GM23338 (cell line): Measurements from ENCODE around the gene PGLYRP1. TPM values are rescaled to one million over a fixed set of nuclear protein-coding genes. Genes with fewer than 3 reads are reported as not detected.

Experiments used
- ATAC-seq: fragments of 200-7000 bp; cut with Tn5 transposase; 3 replicates; pipeline ENCODE4 v1.9.1; 2020
- DNase-seq: peaks from one replicate; pipeline ENCODE4 v3.0.0-alpha.2; 2015; ENCODE audit warnings: low spot score
- H2AFZ ChIP-seq: fragments of 200-600 bp; sonication (generic); 2 replicates; pipeline ENCODE4 v1.8.0; 2016; ENCODE audit warnings: antibody characterized with exemption, mild to moderate bottlenecking, moderate library complexity
- H3F3A ChIP-seq: fragments of 200-600 bp; sonication (generic); replicated peaks from 2 replicates; pipeline ENCODE4 v1.8.0; 2017; ENCODE audit warnings: antibody characterized with exemption, mixed run types, low read depth
- H3K27ac ChIP-seq: fragments of 200-600 bp; sonication (generic); 2 replicates; pipeline ENCODE4 v1.6.1; 2016; ENCODE audit warnings: low read depth
- H3K27me3 ChIP-seq: fragments of 200-600 bp; sonication (generic); 2 replicates; pipeline ENCODE4 v1.8.0; 2016; ENCODE audit warnings: mild to moderate bottlenecking, mixed run types, moderate library complexity; ENCODE audit not compliant: insufficient read depth
- H3K36me3 ChIP-seq: fragments of 200-600 bp; sonication (generic); 2 replicates; pipeline ENCODE4 v1.8.0; 2016; ENCODE audit warnings: mild to moderate bottlenecking; ENCODE audit not compliant: insufficient read depth
- H3K4me1 ChIP-seq: fragments of 200-600 bp; sonication (generic); 2 replicates; pipeline ENCODE4 v1.8.0; 2016; ENCODE audit warnings: mild to moderate bottlenecking, moderate library complexity; ENCODE audit not compliant: insufficient read depth
- H3K4me2 ChIP-seq: fragments of 200-600 bp; sonication (generic); 2 replicates; pipeline ENCODE4 v1.7.1; 2017; ENCODE audit warnings: mixed run types
- H3K4me3 ChIP-seq: fragments of 200-600 bp; sonication (generic); 2 replicates; pipeline ENCODE4 v1.6.1; 2016; ENCODE audit warnings: mixed run types
- H3K79me2 ChIP-seq: fragments of 200-600 bp; sonication (generic); replicated peaks from 2 replicates; pipeline ENCODE4 v1.8.0; 2017; ENCODE audit warnings: mild to moderate bottlenecking; ENCODE audit not compliant: insufficient read depth
- H3K9me2 ChIP-seq: fragments of 200-600 bp; sonication (generic); 2 replicates; pipeline ENCODE4 v1.8.0; 2017; ENCODE audit not compliant: insufficient read depth
- H4K20me1 ChIP-seq: fragments of 200-600 bp; sonication (generic); replicated peaks from 2 replicates; pipeline ENCODE4 v1.8.0; 2017; ENCODE audit warnings: mild to moderate bottlenecking; ENCODE audit not compliant: insufficient read depth
- H3K27ac Mint-ChIP-seq: 2 replicates; pipeline ENCODE4 v1.8.0; 2020; ENCODE audit warnings: inconsistent platforms, mild to moderate bottlenecking, moderate library complexity, mixed read lengths
- H3K27me3 Mint-ChIP-seq: 3 replicates; pipeline ENCODE4 v1.8.0; 2022; ENCODE audit warnings: low read depth, mild to moderate bottlenecking, moderate library complexity, mixed read lengths, inconsistent platforms; ENCODE audit not compliant: insufficient read depth, poor library complexity
- H3K36me3 Mint-ChIP-seq: 3 replicates; pipeline ENCODE4 v1.8.0; 2021; ENCODE audit warnings: low read depth, mild to moderate bottlenecking, inconsistent platforms, moderate library complexity, mixed read lengths
- H3K4me1 Mint-ChIP-seq: 3 replicates; pipeline ENCODE4 v1.8.0; 2020; ENCODE audit warnings: mild to moderate bottlenecking, inconsistent platforms, mixed read lengths
- H3K4me3 Mint-ChIP-seq: 3 replicates; pipeline ENCODE4 v1.8.0; 2021; ENCODE audit warnings: moderate library complexity, mild to moderate bottlenecking, inconsistent platforms, mixed read lengths
- H3K9me3 Mint-ChIP-seq: 3 replicates; pipeline ENCODE4 v1.8.0; 2020; ENCODE audit warnings: moderate library complexity, mild to moderate bottlenecking, inconsistent platforms, mixed read lengths
- CREB1 ChIP-seq: fragments of 250-450 bp; sonication (Bioruptor Pico); IDR thresholded peaks from 2 replicates; pipeline ENCODE4 v1.5.0; 2020; ENCODE audit warnings: low read depth, mild to moderate bottlenecking, moderate library complexity
- CTCF ChIP-seq, 2 experiments: fragments of 200-600 bp in 1 of 2; sonication (generic) in 1 of 2; conservative IDR thresholded peaks; 2 replicates each; pipeline versions ENCODE4 v1.5.1 to v1.6.1; 2016 to 2017; ENCODE audit warnings: antibody characterized with exemption in 2 of 2, low read depth in 2 of 2, mild to moderate bottlenecking in 2 of 2, moderate library complexity in 1 of 2
- EZH2 ChIP-seq: fragments of 200-600 bp; sonication (generic); IDR thresholded peaks from one replicate; pipeline ENCODE4 v1.8.0; 2017; ENCODE audit warnings: antibody characterized with exemption, mild to moderate bottlenecking, low read depth; ENCODE audit not compliant: unreplicated experiment
- EZH2phosphoT487 ChIP-seq: fragments of 200-600 bp; sonication (generic); IDR thresholded peaks from one replicate; pipeline ENCODE4 v1.8.1; 2018; ENCODE audit warnings: antibody characterized with exemption; ENCODE audit not compliant: unreplicated experiment
- JUNB ChIP-seq: IDR thresholded peaks from one replicate; pipeline ENCODE4 v1.6.1; 2016; ENCODE audit warnings: antibody characterized with exemption; ENCODE audit not compliant: unreplicated experiment
- NANOG ChIP-seq: IDR thresholded peaks from 2 replicates; pipeline ENCODE4 v1.6.1; 2016; ENCODE audit warnings: antibody characterized with exemption, borderline replicate concordance
- POLR2AphosphoS5 ChIP-seq: IDR thresholded peaks from 2 replicates; pipeline ENCODE4 v1.6.1; 2016; ENCODE audit warnings: antibody characterized with exemption, low read depth
- STAT1 ChIP-seq: IDR thresholded peaks from one replicate; pipeline ENCODE4 v1.6.1; 2016; ENCODE audit warnings: antibody characterized with exemption; ENCODE audit not compliant: unreplicated experiment
- ZNF114 ChIP-seq: fragments of 250-450 bp; sonication (Bioruptor Pico); IDR thresholded peaks from 2 replicates; pipeline ENCODE4 v1.5.0; 2020; ENCODE audit warnings: mild to moderate bottlenecking, moderate library complexity
- ZNF331 ChIP-seq: fragments of 250-450 bp; sonication (Bioruptor Pico); IDR thresholded peaks from 2 replicates; pipeline ENCODE4 v1.5.0; 2020; ENCODE audit warnings: low read depth, mild to moderate bottlenecking, moderate library complexity
- polyA plus RNA-seq: library from polyadenylated mRNA; unstranded; fragments of >200 nt; fragmentation: Nextera tagmentation; extraction: Ambion mirVana; gene quantifications from 2 replicates; pipeline ENCODE4 v1.2.1, GENCODE V29; 2016
- total RNA-seq: library from RNA; depleted of rRNA; stranded (reverse); fragments of >200 nt; shearing (Covaris generic); gene quantifications from 2 replicates; pipeline ENCODE4 v1.2.3, GENCODE V29; 2014
- TF ChIP-seq, protein P1 (sequence below): fragments of 250-450 bp; sonication (Bioruptor Pico); IDR thresholded peaks from 2 replicates; pipeline ENCODE4 v1.5.0; 2020; ENCODE audit warnings: mild to moderate bottlenecking, moderate library complexity
- TF ChIP-seq, protein P2 (sequence below): IDR thresholded peaks from one replicate; pipeline ENCODE4 v1.6.1; 2018; ENCODE audit warnings: antibody characterized with exemption; ENCODE audit not compliant: unreplicated experiment
- TF ChIP-seq, protein P3 (sequence below): IDR thresholded peaks from 2 replicates; pipeline ENCODE4 v1.6.1; 2016; ENCODE audit warnings: antibody characterized with exemption

Gene PGLYRP1
- total and polyA plus RNA-seq, 2 experiments from 2014 or later = not detected

GRCh38 chr19:46035986-46036743 lies 13.3 kb upstream of the PGLYRP1 start:
- no peaks in the 10 kb centered on the region for H3K79me2 ChIP-seq

More at GRCh38 chr19:46035986-46036743, 13.3 kb upstream of the PGLYRP1 start:
- Mint-ChIP-seq H3K36me3 (peaks cover 7% of the 10 kb centered on the region; the same call in 1 of the 3 replicates), H3K27ac (no peak overlapping the region), H3K9me3 (peaks cover 21% of the 10 kb centered on the region), H3K27me3 (peaks cover 5% of the 10 kb centered on the region), H3K4me1 (no peaks in the 10 kb centered on the region), H3K4me3 (no peak overlapping the region)
- no peak for DNase-seq
- Histone ChIP-seq H3K27me3 (0 out of 2 replicates have a peak, but pooled peaks cover 7% of the 10 kb centered on the region), H4K20me1 (no peaks in the 10 kb centered on the region), H3K4me3 (no peak overlapping the region), H3F3A (no peaks in the 10 kb centered on the region), H3K4me1 (no peaks in the 10 kb centered on the region), H2AFZ (no peak overlapping the region), H3K36me3 (no peaks in the 10 kb centered on the region), H3K9me2 (no peaks in the 10 kb centered on the region), H3K4me2 (no peak overlapping the region), H3K27ac (no peak overlapping the region)
- TF ChIP-seq ZNF114 (CRISPR knock-in tag) (no peak), CREB1 (CRISPR knock-in tag) (no peak), EZH2phosphoT487 (no peak), CTCF (conservative IDR thresholded peaks at IDR 0.05; ENCODE audit: low read depth in 2 of 2) (no peak), STAT1 (no peak), POLR2AphosphoS5 (no peak), JUNB (no peak), ZNF331 (CRISPR knock-in tag) (no peak), NANOG (no peak), EZH2 (no peak)
- TF ChIP-seq, protein P1, sequence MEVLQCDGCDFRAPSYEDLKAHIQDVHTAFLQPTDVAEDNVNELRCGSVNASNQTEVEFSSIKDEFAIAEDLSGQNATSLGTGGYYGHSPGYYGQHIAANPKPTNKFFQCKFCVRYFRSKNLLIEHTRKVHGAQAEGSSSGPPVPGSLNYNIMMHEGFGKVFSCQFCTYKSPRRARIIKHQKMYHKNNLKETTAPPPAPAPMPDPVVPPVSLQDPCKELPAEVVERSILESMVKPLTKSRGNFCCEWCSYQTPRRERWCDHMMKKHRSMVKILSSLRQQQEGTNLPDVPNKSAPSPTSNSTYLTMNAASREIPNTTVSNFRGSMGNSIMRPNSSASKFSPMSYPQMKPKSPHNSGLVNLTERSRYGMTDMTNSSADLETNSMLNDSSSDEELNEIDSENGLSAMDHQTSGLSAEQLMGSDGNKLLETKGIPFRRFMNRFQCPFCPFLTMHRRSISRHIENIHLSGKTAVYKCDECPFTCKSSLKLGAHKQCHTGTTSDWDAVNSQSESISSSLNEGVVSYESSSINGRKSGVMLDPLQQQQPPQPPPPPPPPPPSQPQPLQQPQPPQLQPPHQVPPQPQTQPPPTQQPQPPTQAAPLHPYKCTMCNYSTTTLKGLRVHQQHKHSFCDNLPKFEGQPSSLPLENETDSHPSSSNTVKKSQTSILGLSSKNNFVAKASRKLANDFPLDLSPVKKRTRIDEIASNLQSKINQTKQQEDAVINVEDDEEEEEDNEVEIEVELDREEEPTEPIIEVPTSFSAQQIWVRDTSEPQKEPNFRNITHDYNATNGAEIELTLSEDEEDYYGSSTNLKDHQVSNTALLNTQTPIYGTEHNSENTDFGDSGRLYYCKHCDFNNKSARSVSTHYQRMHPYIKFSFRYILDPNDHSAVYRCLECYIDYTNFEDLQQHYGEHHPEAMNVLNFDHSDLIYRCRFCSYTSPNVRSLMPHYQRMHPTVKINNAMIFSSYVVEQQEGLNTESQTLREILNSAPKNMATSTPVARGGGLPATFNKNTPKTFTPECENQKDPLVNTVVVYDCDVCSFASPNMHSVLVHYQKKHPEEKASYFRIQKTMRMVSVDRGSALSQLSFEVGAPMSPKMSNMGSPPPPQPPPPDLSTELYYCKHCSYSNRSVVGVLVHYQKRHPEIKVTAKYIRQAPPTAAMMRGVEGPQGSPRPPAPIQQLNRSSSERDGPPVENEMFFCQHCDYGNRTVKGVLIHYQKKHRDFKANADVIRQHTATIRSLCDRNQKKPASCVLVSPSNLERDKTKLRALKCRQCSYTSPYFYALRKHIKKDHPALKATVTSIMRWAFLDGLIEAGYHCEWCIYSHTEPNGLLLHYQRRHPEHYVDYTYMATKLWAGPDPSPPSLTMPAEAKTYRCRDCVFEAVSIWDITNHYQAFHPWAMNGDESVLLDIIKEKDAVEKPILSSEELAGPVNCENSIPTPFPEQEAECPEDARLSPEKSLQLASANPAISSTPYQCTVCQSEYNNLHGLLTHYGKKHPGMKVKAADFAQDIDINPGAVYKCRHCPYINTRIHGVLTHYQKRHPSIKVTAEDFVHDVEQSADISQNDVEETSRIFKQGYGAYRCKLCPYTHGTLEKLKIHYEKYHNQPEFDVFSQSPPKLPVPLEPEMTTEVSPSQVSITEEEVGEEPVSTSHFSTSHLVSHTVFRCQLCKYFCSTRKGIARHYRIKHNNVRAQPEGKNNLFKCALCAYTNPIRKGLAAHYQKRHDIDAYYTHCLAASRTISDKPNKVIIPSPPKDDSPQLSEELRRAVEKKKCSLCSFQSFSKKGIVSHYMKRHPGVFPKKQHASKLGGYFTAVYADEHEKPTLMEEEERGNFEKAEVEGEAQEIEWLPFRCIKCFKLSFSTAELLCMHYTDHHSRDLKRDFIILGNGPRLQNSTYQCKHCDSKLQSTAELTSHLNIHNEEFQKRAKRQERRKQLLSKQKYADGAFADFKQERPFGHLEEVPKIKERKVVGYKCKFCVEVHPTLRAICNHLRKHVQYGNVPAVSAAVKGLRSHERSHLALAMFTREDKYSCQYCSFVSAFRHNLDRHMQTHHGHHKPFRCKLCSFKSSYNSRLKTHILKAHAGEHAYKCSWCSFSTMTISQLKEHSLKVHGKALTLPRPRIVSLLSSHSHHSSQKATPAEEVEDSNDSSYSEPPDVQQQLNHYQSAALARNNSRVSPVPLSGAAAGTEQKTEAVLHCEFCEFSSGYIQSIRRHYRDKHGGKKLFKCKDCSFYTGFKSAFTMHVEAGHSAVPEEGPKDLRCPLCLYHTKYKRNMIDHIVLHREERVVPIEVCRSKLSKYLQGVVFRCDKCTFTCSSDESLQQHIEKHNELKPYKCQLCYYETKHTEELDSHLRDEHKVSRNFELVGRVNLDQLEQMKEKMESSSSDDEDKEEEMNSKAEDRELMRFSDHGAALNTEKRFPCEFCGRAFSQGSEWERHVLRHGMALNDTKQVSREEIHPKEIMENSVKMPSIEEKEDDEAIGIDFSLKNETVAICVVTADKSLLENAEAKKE (CRISPR knock-in tag) = no peak
- TF ChIP-seq, protein P2, sequence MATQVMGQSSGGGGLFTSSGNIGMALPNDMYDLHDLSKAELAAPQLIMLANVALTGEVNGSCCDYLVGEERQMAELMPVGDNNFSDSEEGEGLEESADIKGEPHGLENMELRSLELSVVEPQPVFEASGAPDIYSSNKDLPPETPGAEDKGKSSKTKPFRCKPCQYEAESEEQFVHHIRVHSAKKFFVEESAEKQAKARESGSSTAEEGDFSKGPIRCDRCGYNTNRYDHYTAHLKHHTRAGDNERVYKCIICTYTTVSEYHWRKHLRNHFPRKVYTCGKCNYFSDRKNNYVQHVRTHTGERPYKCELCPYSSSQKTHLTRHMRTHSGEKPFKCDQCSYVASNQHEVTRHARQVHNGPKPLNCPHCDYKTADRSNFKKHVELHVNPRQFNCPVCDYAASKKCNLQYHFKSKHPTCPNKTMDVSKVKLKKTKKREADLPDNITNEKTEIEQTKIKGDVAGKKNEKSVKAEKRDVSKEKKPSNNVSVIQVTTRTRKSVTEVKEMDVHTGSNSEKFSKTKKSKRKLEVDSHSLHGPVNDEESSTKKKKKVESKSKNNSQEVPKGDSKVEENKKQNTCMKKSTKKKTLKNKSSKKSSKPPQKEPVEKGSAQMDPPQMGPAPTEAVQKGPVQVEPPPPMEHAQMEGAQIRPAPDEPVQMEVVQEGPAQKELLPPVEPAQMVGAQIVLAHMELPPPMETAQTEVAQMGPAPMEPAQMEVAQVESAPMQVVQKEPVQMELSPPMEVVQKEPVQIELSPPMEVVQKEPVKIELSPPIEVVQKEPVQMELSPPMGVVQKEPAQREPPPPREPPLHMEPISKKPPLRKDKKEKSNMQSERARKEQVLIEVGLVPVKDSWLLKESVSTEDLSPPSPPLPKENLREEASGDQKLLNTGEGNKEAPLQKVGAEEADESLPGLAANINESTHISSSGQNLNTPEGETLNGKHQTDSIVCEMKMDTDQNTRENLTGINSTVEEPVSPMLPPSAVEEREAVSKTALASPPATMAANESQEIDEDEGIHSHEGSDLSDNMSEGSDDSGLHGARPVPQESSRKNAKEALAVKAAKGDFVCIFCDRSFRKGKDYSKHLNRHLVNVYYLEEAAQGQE = no peak
- TF ChIP-seq, protein P3, sequence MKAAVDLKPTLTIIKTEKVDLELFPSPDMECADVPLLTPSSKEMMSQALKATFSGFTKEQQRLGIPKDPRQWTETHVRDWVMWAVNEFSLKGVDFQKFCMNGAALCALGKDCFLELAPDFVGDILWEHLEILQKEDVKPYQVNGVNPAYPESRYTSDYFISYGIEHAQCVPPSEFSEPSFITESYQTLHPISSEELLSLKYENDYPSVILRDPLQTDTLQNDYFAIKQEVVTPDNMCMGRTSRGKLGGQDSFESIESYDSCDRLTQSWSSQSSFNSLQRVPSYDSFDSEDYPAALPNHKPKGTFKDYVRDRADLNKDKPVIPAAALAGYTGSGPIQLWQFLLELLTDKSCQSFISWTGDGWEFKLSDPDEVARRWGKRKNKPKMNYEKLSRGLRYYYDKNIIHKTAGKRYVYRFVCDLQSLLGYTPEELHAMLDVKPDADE = no peak
- ATAC-seq = peak; percentile 79
